OCI-M2 (cell line): ENCODE results near the gene RETN.
"Not testable (repeated sequence)": the region's sequence is repeated elsewhere in the genome, so short reads cannot be mapped to it uniquely, and the experiment has no call there.

Experiments used
- DNase-seq: peaks from one replicate; lab custom pipeline; 2025; ENCODE audit not compliant: unreplicated experiment; lab: John Stamatoyannopoulos, UW

RETN gene

GRCh38 chr19:7637374-7638256 lies 31.2 kb upstream of the RETN start:
- no peak for DNase-seq

- no peak for DNase-seq
Measured at GRCh38 chr19:7638802-7639465, 29.9 kb upstream of the RETN start.

GRCh38 chr19:7639863-7640348 lies 28.9 kb upstream of the RETN start:
- DNase-seq = no peak

- no peak for DNase-seq
Measured at GRCh38 chr19:7640803-7641202, 28.0 kb upstream of the RETN start.

GRCh38 chr19:7641290-7642276 lies 27.3 kb upstream of the RETN start:
- DNase-seq = no peak

GRCh38 chr19:7642295-7643030 lies 26.4 kb upstream of the RETN start:
- DNase-seq = no peak

- DNase-seq = no peak
Measured at GRCh38 chr19:7643031-7643415, 25.8 kb upstream of the RETN start.

GRCh38 chr19:7643629-7644549 lies 25.0 kb upstream of the RETN start:
- DNase-seq = not testable (repeated sequence)

GRCh38 chr19:7644550-7644877 lies 24.3 kb upstream of the RETN start:
- no peak for DNase-seq

- DNase-seq = no peak
Measured at GRCh38 chr19:7645163-7645562, 23.7 kb upstream of the RETN start.

GRCh38 chr19:7645656-7646425 lies 23.0 kb upstream of the RETN start:
- no peak for DNase-seq

- no peak for DNase-seq
Measured at GRCh38 chr19:7646426-7646700, 22.5 kb upstream of the RETN start.

GRCh38 chr19:7647156-7647555 lies 21.7 kb upstream of the RETN start:
- no peak for DNase-seq

GRCh38 chr19:7648265-7649014 lies 20.4 kb upstream of the RETN start:
- DNase-seq = no peak

- no peak for DNase-seq
Measured at GRCh38 chr19:7650148-7650547, 18.7 kb upstream of the RETN start.

GRCh38 chr19:7652061-7652641 lies 16.7 kb upstream of the RETN start:
- DNase-seq = no peak

GRCh38 chr19:7654401-7654800 lies 14.4 kb upstream of the RETN start:
- DNase-seq = no peak

- no peak for DNase-seq
Measured at GRCh38 chr19:7655581-7655980, 13.3 kb upstream of the RETN start.
